Measurements from ENCODE around the gene ZNF3. TPM values are rescaled to one million over a fixed set of nuclear protein-coding genes. Genes with fewer than 3 reads are reported as not detected.
A peak's percentile ranks its signal among the peaks of the same experiment; 100 is the strongest.

Gene ZNF3
- total and polyA plus RNA-seq, 9 of the 15 experiments (the other 6 are each of a cell fraction or from before 2014, with no cell fraction given): 30.0 to 64.9 (median 51.5) TPM

- TF ChIP-seq ZHX1 (conservative IDR thresholded peaks at IDR 0.05; ENCODE audit: low read length) (peak; percentile 55; the same call in 1 of the 2 replicates), CHAMP1 (IDR thresholded peaks at IDR 0.05) (no peak), ZBTB33 (CRISPR knock-in tag; IDR thresholded peaks at IDR 0.05) (peak; percentile 95), ZNF518B (CRISPR knock-in tag; IDR thresholded peaks at IDR 0.05) (no peak), U2AF1 (optimal IDR thresholded peaks at IDR 0.05; ENCODE audit: low read depth, low read length) (no peak), RBM17 (IDR thresholded peaks at IDR 0.05; ENCODE audit: borderline replicate concordance, low read depth, low read length) (no peak), FIP1L1 (IDR thresholded peaks at IDR 0.05; ENCODE audit: low read depth, low read length, poor library complexity, severe bottlenecking) (peak; percentile 75), TCF7L2 (IDR thresholded peaks at IDR 0.05; ENCODE audit: low read depth, low read length) (no peak), STAT5A (IDR thresholded peaks at IDR 0.05; ENCODE audit: borderline replicate concordance, low read length) (no peak), E2F3 (CRISPR knock-in tag; IDR thresholded peaks at IDR 0.05) (peak; percentile 85), DLX4 (CRISPR knock-in tag; IDR thresholded peaks at IDR 0.05) (no peak), EP300 (IDR thresholded peaks at IDR 0.05; ENCODE audit: low read length) (peak; percentile 42; the same call in 1 of the 2 replicates)
These were observed 7.3 kb upstream of the ZNF3 start, which contains the start of gene COPS6 (continued) for GRCh38 chr7:100088621-100089457.
